ENCODE results near the gene TLDC2. TPM values are rescaled to one million over a fixed set of nuclear protein-coding genes. Genes with fewer than 3 reads are reported as not detected.

TLDC2 gene
- total and polyA plus RNA-seq, 2 of the 8 experiments (the other 6 are each of a cell fraction or from before 2014, with no cell fraction given) = 0.29 to 0.34 TPM

DNA sequence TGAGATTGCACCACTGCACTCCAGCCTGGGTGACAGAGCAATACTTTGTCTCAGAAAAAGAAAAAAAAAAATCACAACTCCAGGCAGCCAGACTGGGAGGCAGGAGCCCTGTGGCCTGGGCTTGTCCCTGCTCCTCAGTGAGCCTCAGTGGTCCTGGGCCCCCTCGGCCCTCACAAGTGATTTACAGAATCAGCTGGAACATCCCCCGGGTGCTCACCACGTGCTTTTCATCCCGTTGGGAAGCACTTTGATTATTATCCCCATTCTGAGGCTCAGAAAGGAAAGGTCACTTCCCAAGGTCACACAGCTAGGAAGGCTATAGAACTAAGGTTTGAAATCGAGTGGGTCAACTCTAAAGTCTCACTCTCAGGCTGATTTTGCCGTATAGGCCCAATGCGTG, 43.1 kb upstream of the TLDC2 start:
- H3K4ac ChIP-seq (replicated peaks; ENCODE audit: insufficient read length, low read depth, low read length) = no peak overlapping the region
- POLR2A ChIA-PET (ENCODE audit: partially characterized antibody) = interaction anchor here (0.6 to 4.6 kb wide), 2 partner anchors 13 to 210 kb away, joined by 3 to 20 read pairs; no protein-coding TSS in a partner anchor
- H3K36me3 ChIP-seq (ENCODE audit: control insufficient read depth in 2 of 4, insufficient read depth in 4 of 4, low read length in 3 of 4) = peaks cover 6 to 12% (median 9%) of the 10 kb centered on the region in 4 experiments; a peak in 6 of 8 replicates
- CTCF ChIA-PET (ENCODE audit: partially characterized antibody) = interaction anchor here (1.0 to 5.2 kb wide), 7 partner anchors 18 to 54 kb away, joined by 3 to 27 read pairs (median 4); no protein-coding TSS in a partner anchor
- no peak overlapping the region for H2BK15ac ChIP-seq (ENCODE audit: low read length)
- H3K4me1 ChIP-seq (replicated peaks in 1 of 4; ENCODE audit: control insufficient read depth in 3 of 4, insufficient read depth in 4 of 4, low read length in 3 of 4) = peaks cover 0 to 7% (median 4%) of the 10 kb centered on the region in 4 experiments; a peak in 3 of 7 replicates
- DNase-seq (ENCODE audit: low read depth in 1 of 2, low spot score in 2 of 2) = no peak
- H3K56ac ChIP-seq (replicated peaks; ENCODE audit: insufficient read length, low read depth, low read length) = no peak overlapping the region
- peaks cover 0 to 2% of the 10 kb centered on the region in 2 experiments for H4K20me1 ChIP-seq (replicated peaks in 1 of 2; ENCODE audit: control insufficient read depth in 1 of 2, insufficient read depth in 2 of 2, low read length in 2 of 2)
- no peaks in the 10 kb centered on the region for H3K9me3 ChIP-seq (ENCODE audit: insufficient read depth in 2 of 2, low read depth in 1 of 2, low read length in 1 of 2)
- H4K8ac ChIP-seq (ENCODE audit: extremely low read depth, insufficient read depth, low read length) = no peak overlapping the region
- no peak overlapping the region for H3K14ac ChIP-seq (ENCODE audit: insufficient read length)
- no peak overlapping the region for H4K91ac ChIP-seq (replicated peaks; ENCODE audit: insufficient read length, low read length)
- no peak overlapping the region for H3K27ac ChIP-seq (ENCODE audit: low read depth, low read length)
- H2BK5ac ChIP-seq (ENCODE audit: low read depth, low read length) = no peak overlapping the region
- no peak overlapping the region for H4K5ac ChIP-seq (ENCODE audit: insufficient read length, low read depth, low read length)
- no peak overlapping the region for H3K4me2 ChIP-seq (ENCODE audit: insufficient read depth in 1 of 2, low read depth in 2 of 2, low read length in 2 of 2)
- H2BK20ac ChIP-seq (ENCODE audit: low read length) = 0 out of 2 replicates have a peak overlapping the region, but pooled peaks have one; percentile 48
- no peak overlapping the region for H2BK120ac ChIP-seq (replicated peaks; ENCODE audit: low read depth, low read length)
- H3K9ac ChIP-seq (replicated peaks in 1 of 4; ENCODE audit: extremely low read depth in 1 of 4, low read depth in 3 of 4, low read length in 3 of 4) = no peak overlapping the region
- no peak overlapping the region for H2AFZ ChIP-seq (ENCODE audit: low read length)
- H3K23ac ChIP-seq (ENCODE audit: insufficient read length) = no peak overlapping the region
- no peaks in the 10 kb centered on the region for H3K79me2 ChIP-seq (ENCODE audit: control insufficient read depth in 1 of 2, insufficient read depth in 2 of 2, low read length in 2 of 2)
- no peak overlapping the region for H2AK5ac ChIP-seq (ENCODE audit: low read depth, low read length)
- no peak overlapping the region for H2BK12ac ChIP-seq (ENCODE audit: low read depth, low read length)
- no peak for FAIRE-seq
- no peaks in the 10 kb centered on the region for H3K23me2 ChIP-seq (ENCODE audit: low read depth, low read length)
- H3K27me3 ChIP-seq (replicated peaks in 1 of 4; ENCODE audit: control insufficient read depth in 3 of 4, extremely low read depth in 1 of 4, insufficient read depth in 3 of 4, low read length in 3 of 4) = no peaks in the 10 kb centered on the region
- H3K4me3 ChIP-seq (ENCODE audit: extremely low read depth in 1 of 4, insufficient read depth in 2 of 4, low read depth in 3 of 4, low read length in 4 of 4) = no peak overlapping the region
- H3K18ac ChIP-seq (ENCODE audit: extremely low read depth, low read length) = no peak overlapping the region
- 78% methylated on average over 7 of the region's 7 CpGs; no CpG with 5 or more reads in 1 of the 2 experiments for WGBS, 2 experiments (ENCODE audit: extremely low coverage in 1 of 2, insufficient coverage in 1 of 2, insufficient read length in 1 of 2, insufficient replicate concordance in 2 of 2, low coverage in 1 of 2, low lambda C conversion rate in 2 of 2, missing lambda C conversion rate in 1 of 2)
- H3K79me1 ChIP-seq (ENCODE audit: low read depth, low read length) = no peaks in the 10 kb centered on the region
- TF ChIP-seq JUN (IDR thresholded peaks at IDR 0.05; ENCODE audit: low read depth, low read length) (no peak), CEBPB (IDR thresholded peaks at IDR 0.05; ENCODE audit: low read depth, low read length) (no peak), RBBP5 (IDR thresholded peaks at IDR 0.05; ENCODE audit: borderline replicate concordance, low read depth, low read length) (no peak), SIRT6 (IDR thresholded peaks at IDR 0.05; ENCODE audit: low read length) (no peak), TAF1 (IDR thresholded peaks at IDR 0.05; ENCODE audit: low read depth, low read length) (no peak), CREB1 (IDR thresholded peaks at IDR 0.05) (no peak), CHD1 (IDR thresholded peaks at IDR 0.05; ENCODE audit: low read depth, low read length) (no peak), EZH2 (IDR thresholded peaks at IDR 0.05; ENCODE audit: low read depth, low read length, severe bottlenecking) (no peak)

Measured in H1 (cell line).